ENCODE results near the gene CYP8B1.

DNA sequence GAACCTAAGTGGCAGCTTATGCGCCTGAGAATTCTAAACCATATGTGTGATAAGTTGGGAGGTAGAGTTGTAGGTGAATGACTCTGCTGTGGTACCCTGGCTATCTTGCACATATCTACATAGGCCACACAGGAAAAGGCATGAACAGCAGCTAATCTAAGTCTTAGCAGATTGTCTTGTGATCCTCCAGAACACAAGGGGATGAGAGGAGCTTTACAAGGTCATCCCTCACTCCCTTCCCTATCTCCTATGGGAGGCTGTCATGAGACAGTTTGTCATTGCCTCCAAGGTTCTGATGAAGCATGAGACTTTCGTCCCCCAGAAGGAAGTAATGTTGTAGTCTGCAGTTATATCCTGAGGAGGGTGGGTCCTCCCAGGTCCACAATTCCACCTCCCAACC is 26.6 kb upstream of the CYP8B1 start:
- TF ChIP-seq, protein P1, sequence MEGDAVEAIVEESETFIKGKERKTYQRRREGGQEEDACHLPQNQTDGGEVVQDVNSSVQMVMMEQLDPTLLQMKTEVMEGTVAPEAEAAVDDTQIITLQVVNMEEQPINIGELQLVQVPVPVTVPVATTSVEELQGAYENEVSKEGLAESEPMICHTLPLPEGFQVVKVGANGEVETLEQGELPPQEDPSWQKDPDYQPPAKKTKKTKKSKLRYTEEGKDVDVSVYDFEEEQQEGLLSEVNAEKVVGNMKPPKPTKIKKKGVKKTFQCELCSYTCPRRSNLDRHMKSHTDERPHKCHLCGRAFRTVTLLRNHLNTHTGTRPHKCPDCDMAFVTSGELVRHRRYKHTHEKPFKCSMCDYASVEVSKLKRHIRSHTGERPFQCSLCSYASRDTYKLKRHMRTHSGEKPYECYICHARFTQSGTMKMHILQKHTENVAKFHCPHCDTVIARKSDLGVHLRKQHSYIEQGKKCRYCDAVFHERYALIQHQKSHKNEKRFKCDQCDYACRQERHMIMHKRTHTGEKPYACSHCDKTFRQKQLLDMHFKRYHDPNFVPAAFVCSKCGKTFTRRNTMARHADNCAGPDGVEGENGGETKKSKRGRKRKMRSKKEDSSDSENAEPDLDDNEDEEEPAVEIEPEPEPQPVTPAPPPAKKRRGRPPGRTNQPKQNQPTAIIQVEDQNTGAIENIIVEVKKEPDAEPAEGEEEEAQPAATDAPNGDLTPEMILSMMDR (IDR thresholded peaks at IDR 0.05), result no peak
- TF ChIP-seq POLR2A (IDR thresholded peaks at IDR 0.05), result no peak
